ENCODE data around the gene SLC7A7.

DNA sequence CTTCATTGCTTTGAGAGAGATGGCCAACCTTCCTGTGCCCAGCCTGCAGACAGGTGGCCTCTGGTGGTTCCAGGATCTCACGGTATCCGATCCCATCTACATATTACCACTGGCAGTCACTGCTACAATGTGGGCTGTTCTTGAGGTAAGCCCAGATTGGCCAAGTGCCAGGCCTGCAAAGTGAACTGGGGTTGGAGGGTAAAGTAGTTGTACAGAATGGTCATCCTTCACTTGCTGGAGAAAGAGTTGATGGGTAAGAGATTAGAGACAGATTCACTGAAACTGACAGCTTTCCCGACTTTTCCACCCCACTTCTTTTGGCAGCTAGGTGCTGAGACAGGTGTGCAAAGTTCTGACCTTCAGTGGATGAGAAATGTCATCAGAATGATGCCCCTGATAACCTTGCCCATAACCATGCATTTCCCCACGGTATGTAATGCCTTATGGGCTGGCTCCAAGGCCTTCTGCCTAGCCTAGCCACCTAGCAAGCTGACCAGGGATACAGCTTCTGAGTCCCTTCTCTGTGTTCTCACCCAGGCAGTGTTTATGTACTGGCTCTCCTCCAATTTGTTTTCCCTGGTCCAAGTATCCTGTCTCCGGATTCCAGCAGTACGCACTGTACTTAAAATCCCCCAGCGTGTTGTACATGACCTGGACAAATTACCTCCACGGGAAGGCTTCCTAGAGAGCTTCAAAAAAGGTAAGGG is 44.6 kb downstream of the SLC7A7 start:
- TF ChIP-seq, protein P1, sequence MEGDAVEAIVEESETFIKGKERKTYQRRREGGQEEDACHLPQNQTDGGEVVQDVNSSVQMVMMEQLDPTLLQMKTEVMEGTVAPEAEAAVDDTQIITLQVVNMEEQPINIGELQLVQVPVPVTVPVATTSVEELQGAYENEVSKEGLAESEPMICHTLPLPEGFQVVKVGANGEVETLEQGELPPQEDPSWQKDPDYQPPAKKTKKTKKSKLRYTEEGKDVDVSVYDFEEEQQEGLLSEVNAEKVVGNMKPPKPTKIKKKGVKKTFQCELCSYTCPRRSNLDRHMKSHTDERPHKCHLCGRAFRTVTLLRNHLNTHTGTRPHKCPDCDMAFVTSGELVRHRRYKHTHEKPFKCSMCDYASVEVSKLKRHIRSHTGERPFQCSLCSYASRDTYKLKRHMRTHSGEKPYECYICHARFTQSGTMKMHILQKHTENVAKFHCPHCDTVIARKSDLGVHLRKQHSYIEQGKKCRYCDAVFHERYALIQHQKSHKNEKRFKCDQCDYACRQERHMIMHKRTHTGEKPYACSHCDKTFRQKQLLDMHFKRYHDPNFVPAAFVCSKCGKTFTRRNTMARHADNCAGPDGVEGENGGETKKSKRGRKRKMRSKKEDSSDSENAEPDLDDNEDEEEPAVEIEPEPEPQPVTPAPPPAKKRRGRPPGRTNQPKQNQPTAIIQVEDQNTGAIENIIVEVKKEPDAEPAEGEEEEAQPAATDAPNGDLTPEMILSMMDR (IDR thresholded peaks at IDR 0.05): no peak
- TF ChIP-seq POLR2A (IDR thresholded peaks at IDR 0.05): no peak

Data from right lobe of liver (tissue), 4 donors.